Stimulated activated CD4-positive, alpha-beta T cell treated with anti-CD3 and anti-CD28 coated beads, Interleukin-4, amount 100 ng/mL, for 1 hour (primary cell): ENCODE measurements around the gene LMOD3.

Experiments used
- DNase-seq: peaks from one replicate; pipeline ENCODE4 v3.0.0-alpha.2; 2020

Gene LMOD3

GRCh38 chr3:69121513-69121912 lies 882 bp downstream of the LMOD3 start:
- DNase-seq = no peak

- peak; percentile 71 for DNase-seq
Measured at GRCh38 chr3:69120879-69121464, 1.4 kb downstream of the LMOD3 start.

GRCh38 chr3:69119681-69120080 lies 2.7 kb downstream of the LMOD3 start:
- no peak for DNase-seq

DNA sequence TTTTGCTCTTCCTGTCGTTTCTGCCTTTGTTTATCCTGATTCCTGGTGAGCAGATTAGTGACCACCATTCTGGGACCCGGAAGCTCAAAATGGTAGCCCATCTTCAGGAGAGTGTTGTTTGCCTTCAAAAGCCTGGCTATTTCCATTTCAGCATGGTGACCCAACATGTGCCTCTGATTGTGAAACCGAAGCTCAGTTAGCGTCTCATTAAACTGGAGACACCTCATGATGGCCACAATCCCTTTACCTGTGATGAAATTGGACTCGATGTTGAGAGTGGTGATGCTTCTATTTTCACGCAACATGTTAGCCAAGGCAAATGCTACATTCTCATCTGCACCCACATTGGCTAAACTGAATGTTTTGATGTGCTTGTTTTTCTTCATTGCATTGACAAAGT lies 3.3 kb downstream of the LMOD3 start:
- no peak for DNase-seq

DNA sequence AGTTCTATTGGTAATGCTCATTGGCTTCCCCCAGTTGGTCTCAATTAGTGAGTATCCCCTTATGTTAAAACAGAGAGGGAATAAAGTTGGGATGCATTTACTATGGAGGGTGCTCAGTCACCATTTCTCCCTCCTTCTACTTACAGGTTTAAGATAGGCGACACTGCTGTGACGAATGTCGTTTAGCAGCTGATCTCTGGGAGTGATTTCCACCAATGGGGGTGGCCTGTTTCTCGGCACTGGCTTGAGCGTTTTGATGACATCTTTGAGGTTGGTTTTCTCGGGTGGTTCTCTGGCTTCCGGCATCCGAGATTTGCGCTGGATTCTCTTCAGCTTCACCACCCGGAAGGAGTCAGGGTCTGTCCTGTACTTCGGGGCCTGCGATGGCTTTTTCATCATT lies 3.8 kb downstream of the LMOD3 start:
- DNase-seq = no peak

GRCh38 chr3:69116897-69117296 lies 5.5 kb downstream of the LMOD3 start:
- no peak for DNase-seq

DNA sequence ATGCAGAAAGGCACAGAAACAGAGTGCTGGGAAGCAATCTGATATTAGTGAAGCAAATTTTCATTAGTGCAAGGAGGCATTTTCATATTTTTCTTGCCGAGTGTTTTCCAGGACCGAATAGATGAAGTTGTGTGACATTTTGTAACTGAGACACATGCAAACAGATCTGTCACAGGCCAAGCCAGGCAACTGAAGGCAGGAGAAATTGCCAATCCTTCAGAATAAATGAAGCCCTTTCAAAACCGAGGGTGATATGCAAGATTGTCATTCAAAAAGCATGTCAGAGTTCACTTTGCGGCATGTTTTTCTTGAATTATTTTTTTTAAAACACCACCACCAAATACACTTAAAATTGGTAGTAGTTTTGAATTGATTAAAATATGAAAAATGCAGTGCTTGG lies 6.2 kb downstream of the LMOD3 start:
- no peak for DNase-seq

- DNase-seq = no peak
Measured at GRCh38 chr3:69115731-69116130, 6.7 kb downstream of the LMOD3 start.

DNA sequence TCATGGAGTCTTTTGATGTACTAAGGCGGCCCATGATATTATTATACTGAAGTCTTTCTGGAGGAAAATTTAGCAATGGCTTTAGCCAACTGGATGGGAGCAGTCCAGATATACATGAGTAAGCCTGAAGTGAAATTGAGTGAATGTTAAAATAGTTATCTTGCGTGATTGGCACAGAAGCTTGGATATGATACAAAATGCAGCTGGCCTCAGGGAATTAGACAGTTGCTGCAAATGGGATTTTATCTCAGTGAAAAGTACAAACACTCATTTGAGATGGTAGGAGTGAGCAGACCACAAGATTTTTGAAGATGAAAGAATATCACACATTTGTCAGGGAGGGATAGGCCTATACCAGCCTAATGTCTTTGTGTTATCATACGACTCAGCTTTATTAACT lies 8.9 kb downstream of the LMOD3 start:
- DNase-seq = no peak

GRCh38 chr3:69110941-69111546 lies 11.4 kb downstream of the LMOD3 start:
- no peak for DNase-seq

DNA sequence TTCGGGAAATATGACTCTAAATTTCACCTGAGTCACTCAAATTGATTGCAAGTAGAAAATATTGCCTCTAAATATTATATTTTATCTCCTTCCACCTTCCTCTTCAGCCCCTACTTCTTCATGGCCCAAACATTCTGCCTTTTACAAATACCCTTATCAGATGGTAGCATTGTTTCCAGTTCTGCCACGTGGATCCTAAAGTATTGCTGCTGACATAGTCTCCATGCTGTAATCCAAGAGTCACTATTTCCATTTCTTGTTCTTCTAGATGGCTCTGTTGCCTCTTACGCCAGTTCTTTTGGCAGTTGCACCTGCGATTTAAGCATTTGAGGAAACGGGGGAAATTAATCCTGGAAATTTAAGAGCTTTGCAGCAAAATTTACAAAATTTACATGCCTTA lies 13.6 kb downstream of the LMOD3 start:
- DNase-seq = no peak

- DNase-seq = no peak
Measured at GRCh38 chr3:69107841-69108240, 14.6 kb downstream of the LMOD3 start.

DNA sequence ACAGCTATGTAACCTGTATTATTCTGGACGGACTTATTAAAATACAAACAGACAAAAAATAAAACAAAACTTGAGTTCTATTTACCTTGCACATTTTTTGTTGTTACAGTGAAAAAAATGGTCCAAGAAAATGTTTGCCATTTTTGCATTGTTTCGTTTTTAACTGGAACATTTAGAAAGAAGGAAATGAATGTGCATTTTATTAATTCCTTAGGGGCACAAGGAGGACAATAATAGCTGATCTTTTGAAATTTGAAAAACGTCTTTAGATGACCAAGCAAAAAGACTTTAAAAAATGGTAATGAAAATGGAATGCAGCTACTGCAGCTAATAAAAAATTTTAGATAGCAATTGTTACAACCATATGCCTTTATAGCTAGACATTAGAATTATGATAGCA lies 17.1 kb downstream of the LMOD3 start:
- no peak for DNase-seq

DNA sequence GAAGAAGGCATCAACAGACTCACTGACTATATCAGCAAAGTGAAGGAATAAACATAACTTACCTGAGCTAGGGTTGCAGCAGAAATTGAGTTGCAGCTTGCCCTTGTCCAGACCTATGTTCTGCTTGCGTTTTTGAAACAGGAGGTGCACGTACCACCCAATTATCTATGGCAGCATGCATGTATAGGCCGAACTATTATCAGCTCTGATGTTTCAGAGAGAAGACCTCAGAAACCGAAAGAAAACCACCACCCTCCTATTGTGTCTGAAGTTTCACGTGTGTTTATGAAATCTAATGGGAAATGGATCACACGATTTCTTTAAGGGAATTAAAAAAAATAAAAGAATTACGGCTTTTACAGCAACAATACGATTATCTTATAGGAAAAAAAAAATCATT lies 17.8 kb downstream of the LMOD3 start:
- no peak for DNase-seq

DNA sequence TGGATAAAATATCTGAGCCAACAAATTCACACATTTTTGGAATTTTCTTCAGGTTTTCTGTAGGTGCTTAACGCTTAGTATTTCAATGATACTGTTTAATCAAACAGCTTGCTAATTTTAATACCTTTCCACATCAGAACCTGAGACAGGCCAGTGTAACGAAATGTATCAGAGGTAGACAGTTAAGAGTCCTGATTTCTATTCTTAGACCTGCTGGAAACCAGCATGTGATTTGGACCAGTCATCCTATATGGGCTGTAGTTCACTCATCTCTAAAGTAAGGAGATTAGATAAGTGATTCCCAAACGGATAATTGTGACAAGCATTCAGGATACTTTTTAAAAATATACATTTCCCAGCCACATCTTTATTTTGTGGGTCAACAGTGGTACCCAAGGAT lies 19.3 kb downstream of the LMOD3 start:
- DNase-seq = no peak

DNA sequence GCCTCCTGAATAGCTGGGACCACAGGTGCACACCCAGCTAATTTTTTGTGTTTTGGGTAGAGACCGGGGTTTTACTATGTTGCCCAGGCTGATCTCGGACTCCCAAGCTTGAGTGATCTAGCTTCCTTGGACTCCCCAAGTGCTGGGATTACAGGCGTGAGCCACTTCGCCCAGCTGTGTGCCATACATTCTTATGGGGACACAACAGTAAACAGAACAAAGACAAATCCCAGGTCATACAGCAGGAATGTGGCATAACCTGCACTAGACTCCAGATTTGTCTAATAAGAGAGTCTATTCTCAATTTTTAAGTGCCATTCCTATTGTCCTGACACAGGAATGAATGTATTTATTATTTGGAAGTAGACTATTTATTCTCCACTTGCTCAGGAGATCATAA lies 20.0 kb downstream of the LMOD3 start:
- no peak for DNase-seq

- no peak for DNase-seq
Measured at GRCh38 chr3:69099576-69099975, 22.8 kb downstream of the LMOD3 start.

- DNase-seq = no peak
Measured at GRCh38 chr3:69097407-69098086, 24.8 kb downstream of the LMOD3 start.

GRCh38 chr3:69096299-69096698 lies 26.1 kb downstream of the LMOD3 start:
- DNase-seq = no peak

DNA sequence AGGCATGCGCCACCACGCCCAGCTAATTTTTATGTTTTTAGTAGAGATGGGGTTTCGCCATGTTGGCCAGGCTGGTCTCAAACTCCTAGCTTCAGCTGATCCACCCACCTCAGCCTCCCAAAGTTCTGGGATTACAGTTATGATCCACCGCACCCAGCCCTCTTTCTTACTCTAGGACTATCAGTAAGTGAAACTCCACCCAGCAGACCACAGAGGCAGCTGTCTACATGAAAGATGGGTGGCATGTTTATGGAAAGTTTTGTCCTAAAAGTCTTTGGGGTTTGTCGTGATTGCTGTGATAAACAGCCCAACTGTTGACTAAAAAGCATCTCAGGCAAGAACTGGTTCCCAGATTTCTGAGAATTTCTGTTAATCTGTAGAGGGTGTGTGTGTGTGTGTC lies 26.8 kb downstream of the LMOD3 start:
- DNase-seq = no peak

DNA sequence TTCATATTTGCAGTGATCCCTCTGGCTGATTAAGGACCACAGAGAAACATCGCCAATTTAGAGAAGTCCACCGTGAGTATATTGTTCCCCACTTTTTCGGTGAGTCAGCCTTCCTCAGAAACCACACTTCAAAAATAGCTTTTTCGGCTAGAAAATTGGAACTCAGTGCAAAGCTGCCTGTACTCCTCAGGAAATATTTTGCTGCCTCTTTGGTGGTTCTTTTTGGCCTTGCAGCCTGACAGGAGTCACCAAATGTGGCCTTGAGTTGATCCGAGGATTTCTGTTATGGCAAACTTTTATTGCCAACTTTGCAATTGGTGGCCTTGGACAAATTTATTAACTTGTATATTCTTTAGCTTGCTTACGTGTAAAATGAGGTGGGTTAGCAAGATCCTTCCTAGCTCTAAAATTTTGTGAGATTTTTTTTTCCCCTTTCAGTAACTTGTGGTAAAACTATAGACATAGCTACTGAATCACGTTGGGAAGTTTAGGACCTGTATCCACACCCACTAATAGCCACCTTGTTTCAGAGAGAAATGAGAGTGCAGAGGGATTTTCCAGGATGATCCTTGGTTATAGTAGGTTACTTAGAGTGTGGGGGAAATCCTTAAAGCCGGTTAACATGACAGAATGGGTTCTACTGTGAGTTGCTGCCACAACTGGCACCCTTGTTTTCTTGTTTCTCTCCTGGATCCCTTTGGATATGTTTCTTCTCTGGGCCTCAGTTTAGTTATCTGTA lies 27.8 kb downstream of the LMOD3 start:
- no peak for DNase-seq

- DNase-seq = no peak
Measured at GRCh38 chr3:69092030-69092516, 30.3 kb downstream of the LMOD3 start.

DNA sequence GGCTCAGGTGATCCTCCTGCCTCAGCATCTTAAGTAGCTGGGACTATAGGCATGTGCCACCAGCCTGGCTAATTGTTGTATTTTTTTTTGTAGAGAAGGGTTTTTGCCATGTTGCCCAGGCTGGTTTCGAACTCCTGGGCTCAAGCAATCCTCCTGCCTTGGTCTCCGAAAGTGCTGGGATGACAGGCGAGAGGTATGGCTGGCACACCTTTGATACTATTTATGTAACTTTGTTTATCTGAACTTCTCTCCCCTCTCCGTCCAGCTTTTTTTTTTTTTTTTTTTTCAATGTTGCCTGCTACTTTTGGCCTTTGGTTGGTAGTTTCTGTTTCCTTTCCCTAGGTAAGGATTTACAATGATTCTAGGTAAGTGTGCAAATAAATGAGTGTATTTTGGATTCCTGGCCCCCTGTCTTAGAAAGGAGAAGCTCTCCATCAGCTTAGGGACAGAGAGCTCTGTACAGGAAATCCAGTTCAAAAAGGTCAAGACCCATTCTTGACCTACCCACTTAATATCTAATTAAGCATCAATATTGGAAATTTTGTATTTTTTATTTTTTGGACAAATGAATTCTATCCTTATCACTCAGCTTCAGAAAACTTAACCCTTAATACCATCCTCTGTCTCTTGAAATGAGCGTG lies 30.9 kb downstream of the LMOD3 start:
- no peak for DNase-seq
